Panc1 (cell line): Measurements from ENCODE around the gene WNT2.

ENCODE experiments used
- CTCF ChIP-seq: fragments of 450-650 bp; IDR thresholded peaks from 2 replicates; pipeline ENCODE4 v1.5.1; 2017; ENCODE audit warnings: mild to moderate bottlenecking
- TCF7L2 ChIP-seq: IDR thresholded peaks from 2 replicates; pipeline ENCODE4 v1.6.1; 2011; ENCODE audit warnings: mild to moderate bottlenecking, low read depth, low read length, inconsistent platforms

- TF ChIP-seq CTCF (no peak), TCF7L2 (no peak)
Observed at GRCh38 chr7:117285826-117286225, 37.0 kb downstream of the WNT2 start.
